ENCODE data around the gene RNF13.
"Not testable (repeated sequence)": the region's sequence is repeated elsewhere in the genome, so short reads cannot be mapped to it uniquely, and the experiment has no call there.

RNF13 gene

DNA sequence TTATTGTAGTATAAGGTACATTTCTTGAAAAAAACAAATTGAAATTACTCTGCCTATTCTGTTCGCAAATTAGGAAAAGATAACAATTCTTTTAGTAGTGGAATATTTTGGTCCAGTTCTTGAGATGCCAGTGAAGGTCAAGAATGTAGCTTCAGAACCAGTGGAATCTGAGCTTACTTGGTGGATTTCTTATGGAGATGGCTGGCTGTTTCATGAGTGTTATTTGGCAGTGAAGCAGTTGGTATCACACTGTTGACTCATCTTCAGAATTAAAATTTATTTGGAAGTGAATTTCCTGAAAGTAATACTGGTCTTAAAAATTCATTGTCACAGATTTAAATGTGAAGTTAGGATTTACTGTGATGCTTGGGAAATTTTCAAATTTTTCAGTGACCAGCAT is 19.1 kb downstream of the RNF13 start:
- ATAC-seq: no peak
- TF ChIP-seq PPARA (CRISPR knock-in tag; IDR thresholded peaks at IDR 0.05; ENCODE audit: borderline replicate concordance): no peak
- TF ChIP-seq ZNF8 (CRISPR knock-in tag; IDR thresholded peaks at IDR 0.05): no peak
- TF ChIP-seq ZNF70 (CRISPR knock-in tag; IDR thresholded peaks at IDR 0.05): no peak
- no peak for TF ChIP-seq SNAI2 (CRISPR knock-in tag; IDR thresholded peaks at IDR 0.05)
- TF ChIP-seq BACH2 (CRISPR knock-in tag; IDR thresholded peaks at IDR 0.05; ENCODE audit: borderline replicate concordance): no peak
- no peak for TF ChIP-seq ZNF565 (CRISPR knock-in tag; conservative IDR thresholded peaks at IDR 0.05; ENCODE audit: low read depth)
- TF ChIP-seq ESRRG (CRISPR knock-in tag; IDR thresholded peaks at IDR 0.05): no peak
- no peak for TF ChIP-seq CSDC2 (CRISPR knock-in tag; IDR thresholded peaks at IDR 0.05)
- no peak for TF ChIP-seq CSRNP3 (CRISPR knock-in tag; IDR thresholded peaks at IDR 0.05)
- TF ChIP-seq ISL1 (CRISPR knock-in tag; IDR thresholded peaks at IDR 0.05): no peak
- TF ChIP-seq GLIS3 (CRISPR knock-in tag; IDR thresholded peaks at IDR 0.05): no peak

- no peak for TF ChIP-seq ZC3H10 (CRISPR knock-in tag; IDR thresholded peaks at IDR 0.05)
- TF ChIP-seq, protein P1, sequence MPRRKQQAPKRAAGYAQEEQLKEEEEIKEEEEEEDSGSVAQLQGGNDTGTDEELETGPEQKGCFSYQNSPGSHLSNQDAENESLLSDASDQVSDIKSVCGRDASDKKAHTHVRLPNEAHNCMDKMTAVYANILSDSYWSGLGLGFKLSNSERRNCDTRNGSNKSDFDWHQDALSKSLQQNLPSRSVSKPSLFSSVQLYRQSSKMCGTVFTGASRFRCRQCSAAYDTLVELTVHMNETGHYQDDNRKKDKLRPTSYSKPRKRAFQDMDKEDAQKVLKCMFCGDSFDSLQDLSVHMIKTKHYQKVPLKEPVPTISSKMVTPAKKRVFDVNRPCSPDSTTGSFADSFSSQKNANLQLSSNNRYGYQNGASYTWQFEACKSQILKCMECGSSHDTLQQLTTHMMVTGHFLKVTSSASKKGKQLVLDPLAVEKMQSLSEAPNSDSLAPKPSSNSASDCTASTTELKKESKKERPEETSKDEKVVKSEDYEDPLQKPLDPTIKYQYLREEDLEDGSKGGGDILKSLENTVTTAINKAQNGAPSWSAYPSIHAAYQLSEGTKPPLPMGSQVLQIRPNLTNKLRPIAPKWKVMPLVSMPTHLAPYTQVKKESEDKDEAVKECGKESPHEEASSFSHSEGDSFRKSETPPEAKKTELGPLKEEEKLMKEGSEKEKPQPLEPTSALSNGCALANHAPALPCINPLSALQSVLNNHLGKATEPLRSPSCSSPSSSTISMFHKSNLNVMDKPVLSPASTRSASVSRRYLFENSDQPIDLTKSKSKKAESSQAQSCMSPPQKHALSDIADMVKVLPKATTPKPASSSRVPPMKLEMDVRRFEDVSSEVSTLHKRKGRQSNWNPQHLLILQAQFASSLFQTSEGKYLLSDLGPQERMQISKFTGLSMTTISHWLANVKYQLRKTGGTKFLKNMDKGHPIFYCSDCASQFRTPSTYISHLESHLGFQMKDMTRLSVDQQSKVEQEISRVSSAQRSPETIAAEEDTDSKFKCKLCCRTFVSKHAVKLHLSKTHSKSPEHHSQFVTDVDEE (CRISPR knock-in tag; IDR thresholded peaks at IDR 0.05): no peak
- no peak for TF ChIP-seq BACH2 (CRISPR knock-in tag; IDR thresholded peaks at IDR 0.05; ENCODE audit: borderline replicate concordance)
- no peak for TF ChIP-seq CREB5 (CRISPR knock-in tag; IDR thresholded peaks at IDR 0.05; ENCODE audit: low read depth)
- ATAC-seq: no peak
These were observed 20.2 kb downstream of the RNF13 start for GRCh38 chr3:149833241-149833640.

DNA sequence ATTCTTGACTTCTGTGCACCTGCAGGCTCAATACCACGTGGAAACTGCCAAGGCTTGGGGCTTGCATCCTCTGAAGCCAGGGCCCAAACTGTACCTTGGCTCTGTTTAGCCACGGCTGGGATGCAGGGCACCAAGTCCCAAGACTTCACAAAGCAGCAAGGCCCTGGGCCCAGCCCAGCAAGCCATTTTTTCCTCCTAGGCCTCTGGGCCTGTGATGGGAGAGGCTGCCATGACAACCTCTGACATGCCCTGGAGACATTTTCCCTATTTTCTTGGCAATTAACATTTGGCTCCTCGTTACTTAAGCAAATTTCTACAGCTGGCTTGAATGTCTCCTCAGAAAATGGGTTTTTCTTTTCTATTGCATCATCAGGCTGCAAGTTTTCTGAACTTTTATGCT is 25.5 kb downstream of the RNF13 start:
- not testable (repeated sequence) for ATAC-seq

DNA sequence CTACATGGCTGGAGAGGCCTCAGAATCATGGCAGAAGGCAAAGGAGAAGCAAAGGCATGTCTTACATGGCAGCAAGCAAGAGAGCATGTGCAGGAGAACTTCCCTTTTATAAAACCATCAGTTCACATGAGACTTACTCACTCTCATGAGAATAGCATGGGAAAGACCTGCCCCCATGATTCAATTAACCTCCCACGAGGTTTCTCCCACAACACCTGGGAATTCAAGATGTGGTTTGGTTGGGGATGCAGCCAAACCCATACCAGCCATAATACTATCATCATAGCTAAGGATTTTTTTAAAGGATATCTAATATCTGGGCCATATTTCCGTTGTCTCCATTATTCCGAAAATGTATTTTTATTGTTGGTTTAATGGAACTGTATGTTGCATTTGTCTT is 26.5 kb downstream of the RNF13 start:
- ATAC-seq: not testable (repeated sequence)

- TF ChIP-seq TOX (CRISPR knock-in tag; IDR thresholded peaks at IDR 0.05; ENCODE audit: borderline replicate concordance) (no peak), SNAI2 (CRISPR knock-in tag; IDR thresholded peaks at IDR 0.05) (no peak), ZFP30 (CRISPR knock-in tag; IDR thresholded peaks at IDR 0.05) (no peak), TCF4 (CRISPR knock-in tag; IDR thresholded peaks at IDR 0.05; ENCODE audit: borderline replicate concordance) (no peak), ESRRG (CRISPR knock-in tag; IDR thresholded peaks at IDR 0.05) (no peak)
- ATAC-seq: no peak
These were observed 26.9 kb downstream of the RNF13 start for GRCh38 chr3:149839896-149840295.

GRCh38 chr3:149843502-149843901 is 30.5 kb downstream of the RNF13 start:
- no peak for TF ChIP-seq TCF4 (CRISPR knock-in tag; IDR thresholded peaks at IDR 0.05; ENCODE audit: borderline replicate concordance)
- ATAC-seq: no peak

GRCh38 chr3:149844091-149844490 is 31.1 kb downstream of the RNF13 start:
- no peak for ATAC-seq
- TF ChIP-seq ZFP3 (CRISPR knock-in tag; IDR thresholded peaks at IDR 0.05): no peak
- no peak for TF ChIP-seq RARB (CRISPR knock-in tag; IDR thresholded peaks at IDR 0.05)
- TF ChIP-seq, protein P1 (CRISPR knock-in tag; IDR thresholded peaks at IDR 0.05): no peak
- TF ChIP-seq ZNF70 (CRISPR knock-in tag; IDR thresholded peaks at IDR 0.05): no peak
- no peak for TF ChIP-seq PATZ1 (CRISPR knock-in tag; IDR thresholded peaks at IDR 0.05; ENCODE audit: borderline replicate concordance)
- TF ChIP-seq PPARA (CRISPR knock-in tag; IDR thresholded peaks at IDR 0.05; ENCODE audit: borderline replicate concordance): no peak
- no peak for TF ChIP-seq BACH2 (CRISPR knock-in tag; IDR thresholded peaks at IDR 0.05; ENCODE audit: borderline replicate concordance)
- TF ChIP-seq ZNF8 (CRISPR knock-in tag; IDR thresholded peaks at IDR 0.05): no peak
- TF ChIP-seq GLIS3 (CRISPR knock-in tag; IDR thresholded peaks at IDR 0.05): no peak
- no peak for TF ChIP-seq TCF4 (CRISPR knock-in tag; IDR thresholded peaks at IDR 0.05; ENCODE audit: borderline replicate concordance)

All from SK-N-SH treated with all-trans-retinoic acid at 6 μM for 48 hours (cell line).